GM12872 (cell line): Measurements from ENCODE around the gene ZKSCAN7.

Experiments used
- TF ChIP-seq, protein P1 (sequence below): IDR thresholded peaks from 3 replicates; pipeline ENCODE4 v1.5.1; 2011; ENCODE audit warnings: low read depth, mild to moderate bottlenecking, low read length, moderate library complexity; ENCODE audit not compliant: insufficient read depth

Gene ZKSCAN7

DNA sequence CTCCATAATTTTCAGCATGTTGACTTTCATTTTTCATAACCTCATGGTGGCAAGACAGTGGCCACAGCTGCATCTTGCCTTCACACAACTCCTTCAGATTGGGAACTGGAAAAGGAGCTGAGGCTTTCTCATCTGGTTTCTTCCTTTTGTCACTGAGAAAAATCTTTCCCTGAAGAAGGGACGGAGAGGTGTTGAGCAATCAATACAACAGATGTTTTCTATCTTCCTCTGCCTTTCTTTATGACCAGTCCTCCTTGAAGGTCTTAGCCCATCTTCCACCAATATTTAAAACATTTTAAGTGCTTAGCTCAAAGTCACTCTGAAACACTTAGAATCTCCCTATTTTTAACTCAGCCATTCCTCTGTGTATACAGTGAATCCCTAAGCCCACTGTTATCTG is 41.6 kb downstream of the ZKSCAN7 start:
- TF ChIP-seq, protein P1, sequence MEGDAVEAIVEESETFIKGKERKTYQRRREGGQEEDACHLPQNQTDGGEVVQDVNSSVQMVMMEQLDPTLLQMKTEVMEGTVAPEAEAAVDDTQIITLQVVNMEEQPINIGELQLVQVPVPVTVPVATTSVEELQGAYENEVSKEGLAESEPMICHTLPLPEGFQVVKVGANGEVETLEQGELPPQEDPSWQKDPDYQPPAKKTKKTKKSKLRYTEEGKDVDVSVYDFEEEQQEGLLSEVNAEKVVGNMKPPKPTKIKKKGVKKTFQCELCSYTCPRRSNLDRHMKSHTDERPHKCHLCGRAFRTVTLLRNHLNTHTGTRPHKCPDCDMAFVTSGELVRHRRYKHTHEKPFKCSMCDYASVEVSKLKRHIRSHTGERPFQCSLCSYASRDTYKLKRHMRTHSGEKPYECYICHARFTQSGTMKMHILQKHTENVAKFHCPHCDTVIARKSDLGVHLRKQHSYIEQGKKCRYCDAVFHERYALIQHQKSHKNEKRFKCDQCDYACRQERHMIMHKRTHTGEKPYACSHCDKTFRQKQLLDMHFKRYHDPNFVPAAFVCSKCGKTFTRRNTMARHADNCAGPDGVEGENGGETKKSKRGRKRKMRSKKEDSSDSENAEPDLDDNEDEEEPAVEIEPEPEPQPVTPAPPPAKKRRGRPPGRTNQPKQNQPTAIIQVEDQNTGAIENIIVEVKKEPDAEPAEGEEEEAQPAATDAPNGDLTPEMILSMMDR = no peak

- TF ChIP-seq, protein P1 = no peak
Observed at GRCh38 chr3:44601749-44602148, 46.8 kb downstream of the ZKSCAN7 start.

- TF ChIP-seq, protein P1 = no peak
Observed at GRCh38 chr3:44612678-44613077, 57.7 kb downstream of the ZKSCAN7 start.
